T47D (cell line): Measurements from ENCODE around the gene VPS51.

Experiments used
- DNase-seq, 2 experiments: peaks; one replicate each; pipeline versions ENCODE4 v3.0.0 to v3.0.0-alpha.2; 2011 to 2012; ENCODE audit warnings: low read depth in 1 of 2, low spot score in 1 of 2
- JUND ChIP-seq: IDR thresholded peaks from 2 replicates; pipeline ENCODE4 v1.6.1; 2012; ENCODE audit warnings: low read depth
- in situ Hi-C: cut with HindIII; loops from 2 replicates; pipeline ENCODE4 v1.10.0; 2016; ENCODE audit warnings: low sequenced_read_pairs, low pct_unique_long_range_greater_than_20kb

The VPS51 gene

DNA sequence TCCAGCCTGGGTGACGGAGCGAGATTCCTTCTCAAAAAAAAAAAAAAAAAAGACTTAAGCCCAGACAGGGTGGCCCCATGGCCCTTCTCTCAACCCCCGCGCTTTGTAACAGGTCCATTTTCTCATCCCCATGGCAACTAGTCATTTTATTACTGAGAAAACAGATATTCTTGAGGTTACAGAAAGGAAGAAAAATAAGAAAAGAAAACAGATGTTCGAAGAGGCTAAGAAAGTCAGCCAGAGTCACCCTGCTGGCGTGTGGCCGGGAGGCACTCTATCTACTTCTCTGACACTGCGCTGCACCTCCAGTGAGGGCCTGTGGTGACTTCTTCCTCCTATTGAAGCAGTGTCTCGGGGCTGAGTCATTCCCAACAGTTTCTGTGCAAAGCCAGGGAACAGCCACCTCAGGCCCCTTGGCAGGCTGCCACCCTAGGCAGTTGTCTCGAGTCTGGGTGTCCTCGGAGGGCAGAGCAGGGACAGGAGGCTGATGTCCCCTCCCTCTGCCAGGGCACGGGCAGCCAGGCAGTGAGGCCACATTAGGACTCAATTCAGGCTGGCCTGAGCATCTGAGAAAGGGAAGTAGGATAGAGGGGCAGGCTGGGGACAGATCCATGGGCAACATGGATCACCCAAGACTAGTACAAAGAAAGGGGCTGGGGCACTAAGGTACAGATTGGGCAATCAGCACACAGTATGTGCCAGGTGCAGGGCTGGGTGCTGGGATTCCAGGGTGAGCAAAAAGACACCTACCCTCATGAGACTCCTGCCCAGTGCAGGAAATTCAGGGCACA, 54.7 kb downstream of the VPS51 start:
- in situ Hi-C loops = no loop called here
- TF ChIP-seq JUND = no peak
- peak; percentile 28 to 83 for DNase-seq

DNA sequence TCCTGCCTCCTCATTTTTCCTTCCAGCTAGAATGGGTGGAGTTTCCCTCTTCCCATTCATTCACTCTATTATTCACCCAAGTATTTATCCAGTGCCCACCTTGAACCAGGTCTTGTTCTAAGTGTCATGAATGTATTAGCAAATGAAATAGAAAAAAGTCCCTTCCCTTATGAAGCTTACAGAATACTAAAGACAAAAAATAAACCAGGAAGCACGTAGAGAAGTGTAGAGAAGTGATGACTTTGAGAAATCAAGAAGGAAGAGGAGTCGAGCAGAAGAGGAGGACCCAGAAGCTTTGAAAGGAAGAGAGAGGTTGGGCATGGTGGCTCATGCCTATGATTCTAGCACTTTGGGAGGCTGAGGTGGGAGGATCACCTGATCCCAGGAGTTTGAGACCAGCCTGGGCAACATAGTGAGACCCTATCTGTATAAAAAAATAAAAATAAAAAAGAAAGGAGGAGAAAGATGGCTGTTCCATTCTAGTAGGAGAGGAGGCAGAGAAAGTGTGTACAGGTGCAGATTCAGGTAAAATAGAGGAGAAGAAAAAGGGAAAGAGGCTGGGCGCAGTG, 55.4 kb downstream of the VPS51 start:
- no peak for DNase-seq
- in situ Hi-C loops = no loop called here

DNA sequence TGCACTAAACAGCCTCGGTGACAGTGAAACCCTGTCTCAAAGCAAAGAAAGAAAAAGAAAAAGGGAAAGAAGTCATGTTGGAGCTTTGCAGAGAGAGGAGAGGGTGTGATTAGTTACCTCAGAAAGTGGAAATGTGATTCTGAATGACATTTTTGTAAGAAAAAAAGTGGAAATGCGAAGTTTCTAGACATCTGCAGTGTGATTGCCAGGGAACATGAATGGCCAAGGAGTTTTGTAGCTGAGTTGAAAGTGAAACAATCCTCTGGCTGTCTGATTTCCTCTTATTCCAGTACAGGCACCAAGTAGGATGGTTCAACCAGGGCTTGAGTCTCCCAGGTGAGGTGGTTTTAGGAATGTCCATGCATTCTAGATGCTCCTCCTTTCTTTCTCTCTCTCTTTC, 56.1 kb downstream of the VPS51 start:
- in situ Hi-C loops = no loop called here
- no peak for TF ChIP-seq JUND
- no peak for DNase-seq

More for the DNA sequence above, 55.4 kb downstream of the VPS51 start:
- TF ChIP-seq JUND = no peak

DNA sequence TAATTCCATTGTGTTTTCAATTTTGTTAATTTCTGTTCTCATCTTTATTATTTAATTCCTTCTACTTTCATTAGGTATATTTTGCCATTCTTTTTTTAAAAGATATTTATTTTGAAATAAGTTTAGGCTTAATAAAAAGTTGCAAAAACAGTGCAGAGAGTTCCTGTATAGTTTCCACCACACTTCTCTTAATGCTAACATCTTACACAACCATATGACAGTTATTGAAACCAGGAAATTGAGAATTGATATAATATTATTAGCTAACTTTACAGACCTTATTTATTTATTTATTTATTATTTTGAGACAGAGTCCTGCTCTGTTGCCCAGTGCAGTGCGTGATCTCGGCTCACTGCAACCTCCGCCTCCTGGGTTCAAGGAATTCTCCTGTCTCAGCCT, 60.2 kb downstream of the VPS51 start:
- in situ Hi-C loops = no loop called here
- DNase-seq = no peak
- no peak for TF ChIP-seq JUND

DNA sequence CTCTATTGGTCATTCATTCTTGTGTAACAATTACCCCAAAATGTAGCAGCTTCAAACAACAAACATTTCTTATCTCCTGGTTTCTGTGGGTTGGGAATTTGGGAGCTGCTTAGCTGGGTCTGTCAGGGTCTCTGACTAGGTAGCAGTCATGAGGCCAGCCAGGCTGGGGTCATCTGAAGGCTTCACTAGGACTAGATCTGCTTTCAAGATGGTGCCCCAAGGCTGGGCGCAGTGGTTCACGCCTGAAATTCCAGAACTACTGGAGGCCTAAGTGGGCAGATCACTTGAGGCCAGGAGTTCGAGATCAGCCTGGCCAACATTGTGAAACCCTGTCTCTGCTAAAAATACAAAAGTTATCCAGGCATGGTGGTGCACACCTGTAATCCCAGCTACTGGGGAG, 60.9 kb downstream of the VPS51 start:
- in situ Hi-C loops = no loop called here
- no peak for TF ChIP-seq JUND
- DNase-seq = no peak

DNA sequence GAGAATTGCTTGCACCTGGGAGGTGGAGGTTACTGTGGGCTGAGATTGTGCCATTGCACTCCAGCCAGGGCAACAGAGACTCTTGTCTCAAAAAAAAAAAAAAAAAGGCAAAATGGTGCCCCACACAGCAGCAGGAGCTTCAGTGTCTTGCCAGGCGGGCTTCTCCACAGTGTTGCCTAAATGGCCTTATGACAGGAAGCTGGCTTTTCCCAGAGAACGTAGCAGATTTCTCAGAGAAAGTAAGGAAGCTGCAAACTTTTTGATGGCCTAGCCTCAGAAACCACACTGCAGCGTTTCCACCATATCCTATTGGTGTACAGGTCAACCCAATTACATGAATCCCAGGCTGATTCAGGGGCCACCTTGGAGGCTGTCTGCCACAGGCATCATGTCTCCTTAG, 61.3 kb downstream of the VPS51 start:
- DNase-seq = no peak
- in situ Hi-C loops = no loop called here
- TF ChIP-seq JUND = no peak

DNA sequence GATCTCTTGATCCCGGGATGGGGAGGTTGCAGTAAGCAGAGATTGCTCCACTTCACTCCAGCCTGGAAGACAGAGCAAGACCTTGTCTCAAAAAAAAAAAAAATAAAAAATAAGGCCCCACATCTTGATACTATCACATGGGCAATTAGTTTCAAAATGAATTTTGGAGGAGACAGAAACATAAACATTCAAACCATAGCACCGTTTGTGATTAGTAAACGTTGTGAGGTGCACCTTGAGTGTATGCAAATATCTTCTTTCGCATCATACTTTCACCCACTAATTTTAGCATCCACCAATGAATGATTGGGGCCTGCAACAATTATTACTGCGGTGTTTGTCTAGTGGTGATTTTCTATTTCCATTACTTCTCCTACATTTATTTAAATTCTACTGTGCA, 63.0 kb downstream of the VPS51 start:
- TF ChIP-seq JUND = no peak
- in situ Hi-C loops = no loop called here
- no peak for DNase-seq

GRCh38 chr11:65160643-65161042, 64.6 kb downstream of the VPS51 start:
- no peak for TF ChIP-seq JUND
- in situ Hi-C loops = no loop called here
- DNase-seq = no peak
